ENCODE measurements around the gene TVP23A.

The TVP23A gene

GRCh38 chr16:10847176-10847575 lies 28.6 kb upstream of the TVP23A start:
- H3K4me3 ChIP-seq (ENCODE audit: severe bottlenecking) = no peak overlapping the region
- DNase-seq (ENCODE audit: low spot score) (no peak), ATAC-seq (ENCODE audit: low read depth) (no peak)
- no peak for TF ChIP-seq CTCF (IDR thresholded peaks at IDR 0.05; ENCODE audit: poor library complexity, severe bottlenecking)
- no peak overlapping the region for H3K27ac ChIP-seq (ENCODE audit: poor library complexity, severe bottlenecking)
- H3K27me3 ChIP-seq (ENCODE audit: insufficient read depth, poor library complexity, severe bottlenecking) = no peaks in the 10 kb centered on the region
- no peaks in the 10 kb centered on the region for H3K36me3 ChIP-seq (ENCODE audit: low read depth)
- H3K9me3 ChIP-seq (ENCODE audit: severe bottlenecking) = no peaks in the 10 kb centered on the region
- H3K4me1 ChIP-seq (ENCODE audit: insufficient read depth, poor library complexity, severe bottlenecking) = no peaks in the 10 kb centered on the region

DNA sequence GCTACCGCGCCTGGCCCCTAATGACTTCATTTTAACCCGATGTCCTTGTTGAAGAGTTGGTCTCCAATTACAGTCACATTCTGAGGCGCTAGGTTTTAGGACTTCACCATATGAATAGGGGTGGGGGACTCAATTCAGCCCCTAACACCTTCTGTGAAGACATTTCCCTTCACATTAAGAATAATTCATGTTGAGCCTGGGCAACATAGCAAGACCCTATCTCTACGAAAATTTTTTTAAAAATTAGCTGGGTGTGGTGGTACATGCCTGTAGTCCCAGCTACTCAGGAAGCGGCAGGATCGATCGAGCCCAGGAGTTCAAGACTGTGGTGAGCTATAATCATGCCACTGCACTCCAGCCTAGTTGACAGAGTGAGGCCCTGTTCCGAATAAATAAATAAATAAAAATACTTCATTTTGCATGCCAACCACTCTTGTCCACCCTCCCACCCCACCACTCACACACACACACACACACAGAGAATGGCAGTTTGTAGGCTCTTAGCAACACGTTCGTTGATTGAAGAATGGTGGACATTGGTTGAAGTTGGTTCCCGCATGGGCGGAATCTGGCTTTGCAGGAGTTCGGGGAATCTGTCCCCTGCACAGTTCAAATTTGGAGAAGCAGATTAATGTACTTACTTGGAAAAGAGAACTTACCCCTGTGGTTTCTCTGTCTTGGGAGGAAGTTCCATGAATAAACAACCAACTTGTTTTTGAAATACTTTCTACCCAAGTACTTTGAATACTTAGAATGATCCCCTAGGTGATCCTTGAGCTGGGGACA lies 27.8 kb upstream of the TVP23A start:
- Histone ChIP-seq H3K9me3 (ENCODE audit: severe bottlenecking) (no peaks in the 10 kb centered on the region), H3K36me3 (ENCODE audit: low read depth) (no peaks in the 10 kb centered on the region), H3K27ac (ENCODE audit: poor library complexity, severe bottlenecking) (no peak overlapping the region), H3K27me3 (ENCODE audit: insufficient read depth, poor library complexity, severe bottlenecking) (peaks cover 4% of the 10 kb centered on the region), H3K4me3 (ENCODE audit: severe bottlenecking) (no peak overlapping the region), H3K4me1 (ENCODE audit: insufficient read depth, poor library complexity, severe bottlenecking) (no peaks in the 10 kb centered on the region)
- DNase-seq (ENCODE audit: low spot score) (no peak), ATAC-seq (ENCODE audit: low read depth) (no peak)
- no peak for TF ChIP-seq CTCF (IDR thresholded peaks at IDR 0.05; ENCODE audit: poor library complexity, severe bottlenecking)

- no peak for ATAC-seq (ENCODE audit: low read depth)
Measured at GRCh38 chr16:10840703-10841102, 22.1 kb upstream of the TVP23A start.

DNA sequence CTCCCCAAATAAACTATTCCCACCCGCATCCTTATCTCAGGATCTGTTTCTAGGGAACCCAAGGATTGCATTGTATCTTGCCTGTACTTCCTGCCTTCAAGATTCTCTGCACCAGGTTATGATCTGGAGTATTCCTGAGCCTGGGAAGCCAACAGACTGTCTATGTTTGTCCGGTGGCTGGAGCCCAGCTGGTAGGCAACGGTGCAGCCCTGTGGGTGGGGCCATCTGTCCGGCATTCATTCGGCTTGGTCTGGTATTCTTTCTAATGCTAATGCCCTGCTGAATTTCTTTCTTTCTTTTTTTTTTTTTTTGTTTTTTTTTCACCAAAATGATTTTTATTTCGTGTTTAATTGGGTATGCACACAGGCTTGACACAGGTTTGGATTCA lies 20.7 kb upstream of the TVP23A start:
- H3K27ac ChIP-seq (ENCODE audit: poor library complexity, severe bottlenecking) = no peak overlapping the region
- ATAC-seq (ENCODE audit: low read depth) (no peak), DNase-seq (ENCODE audit: low spot score) (no peak)
- no peaks in the 10 kb centered on the region for H3K36me3 ChIP-seq (ENCODE audit: low read depth)
- TF ChIP-seq CTCF (IDR thresholded peaks at IDR 0.05; ENCODE audit: poor library complexity, severe bottlenecking) = no peak
- no peaks in the 10 kb centered on the region for H3K4me1 ChIP-seq (ENCODE audit: insufficient read depth, poor library complexity, severe bottlenecking)
- H3K9me3 ChIP-seq (ENCODE audit: severe bottlenecking) = no peaks in the 10 kb centered on the region
- no peak overlapping the region for H3K4me3 ChIP-seq (ENCODE audit: severe bottlenecking)
- H3K27me3 ChIP-seq (ENCODE audit: insufficient read depth, poor library complexity, severe bottlenecking) = peaks cover 16% of the 10 kb centered on the region

More at GRCh38 chr16:10840703-10841102, 22.1 kb upstream of the TVP23A start:
- Histone ChIP-seq H3K9me3 (ENCODE audit: severe bottlenecking) (no peaks in the 10 kb centered on the region), H3K36me3 (ENCODE audit: low read depth) (no peaks in the 10 kb centered on the region), H3K27me3 (ENCODE audit: insufficient read depth, poor library complexity, severe bottlenecking) (peaks cover 16% of the 10 kb centered on the region), H3K27ac (ENCODE audit: poor library complexity, severe bottlenecking) (no peak overlapping the region), H3K4me1 (ENCODE audit: insufficient read depth, poor library complexity, severe bottlenecking) (no peaks in the 10 kb centered on the region), H3K4me3 (ENCODE audit: severe bottlenecking) (no peak overlapping the region)
- TF ChIP-seq CTCF (IDR thresholded peaks at IDR 0.05; ENCODE audit: poor library complexity, severe bottlenecking) = no peak
- no peak for DNase-seq (ENCODE audit: low spot score)

DNA sequence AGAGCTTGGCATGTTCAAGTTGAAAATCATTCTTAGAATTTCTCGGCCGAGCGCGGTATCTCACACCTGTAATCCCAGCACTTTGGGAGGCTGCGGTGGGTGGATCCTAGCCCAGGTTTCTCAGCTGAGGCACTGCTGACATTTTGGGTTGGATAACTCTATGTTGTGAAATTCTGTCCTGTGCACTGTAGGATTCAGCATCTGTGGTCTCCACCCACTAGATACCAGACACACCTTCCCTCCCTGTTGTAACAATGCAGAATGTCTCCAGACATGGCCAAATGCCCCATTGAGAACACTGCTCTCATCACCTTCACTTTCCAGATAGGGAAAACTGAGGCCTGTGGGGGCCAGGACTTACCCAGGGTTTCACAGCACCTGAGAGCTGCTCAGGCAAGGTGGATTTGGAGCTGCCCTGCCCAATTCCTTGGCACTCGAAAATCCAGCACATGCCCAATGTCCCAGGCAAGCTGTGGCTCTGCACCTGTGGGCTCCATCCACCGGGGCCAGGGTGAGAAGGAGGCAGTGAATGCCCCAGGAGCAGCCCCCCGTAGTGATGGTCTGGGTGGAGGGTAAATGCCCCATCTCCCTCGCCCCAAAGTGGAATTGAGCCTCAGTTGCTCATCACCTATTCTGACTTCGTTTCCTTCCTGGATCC lies 20.2 kb upstream of the TVP23A start:
- H3K9me3 ChIP-seq (ENCODE audit: severe bottlenecking) = no peaks in the 10 kb centered on the region
- H3K4me3 ChIP-seq (ENCODE audit: severe bottlenecking) = no peak overlapping the region
- no peaks in the 10 kb centered on the region for H3K36me3 ChIP-seq (ENCODE audit: low read depth)
- no peak overlapping the region for H3K27ac ChIP-seq (ENCODE audit: poor library complexity, severe bottlenecking)
- no peaks in the 10 kb centered on the region for H3K4me1 ChIP-seq (ENCODE audit: insufficient read depth, poor library complexity, severe bottlenecking)
- peak; percentile 27; the same call in 1 of the 3 replicates for ATAC-seq (ENCODE audit: low read depth)
- DNase-seq (ENCODE audit: low spot score) = no peak
- no peak for TF ChIP-seq CTCF (IDR thresholded peaks at IDR 0.05; ENCODE audit: poor library complexity, severe bottlenecking)
- peaks cover 16% of the 10 kb centered on the region for H3K27me3 ChIP-seq (ENCODE audit: insufficient read depth, poor library complexity, severe bottlenecking)
